DMS153 treated with DMSO at 0.1 percent for 48 hours (cell line): ENCODE results near the gene TRIM14.
"Not testable (repeated sequence)": the region's sequence is repeated elsewhere in the genome, so short reads cannot be mapped to it uniquely, and the experiment has no call there.

Experiments
- DNase-seq: peaks from one replicate; lab custom pipeline; 2025; ENCODE audit not compliant: unreplicated experiment; lab: John Stamatoyannopoulos, UW

Gene TRIM14

DNA sequence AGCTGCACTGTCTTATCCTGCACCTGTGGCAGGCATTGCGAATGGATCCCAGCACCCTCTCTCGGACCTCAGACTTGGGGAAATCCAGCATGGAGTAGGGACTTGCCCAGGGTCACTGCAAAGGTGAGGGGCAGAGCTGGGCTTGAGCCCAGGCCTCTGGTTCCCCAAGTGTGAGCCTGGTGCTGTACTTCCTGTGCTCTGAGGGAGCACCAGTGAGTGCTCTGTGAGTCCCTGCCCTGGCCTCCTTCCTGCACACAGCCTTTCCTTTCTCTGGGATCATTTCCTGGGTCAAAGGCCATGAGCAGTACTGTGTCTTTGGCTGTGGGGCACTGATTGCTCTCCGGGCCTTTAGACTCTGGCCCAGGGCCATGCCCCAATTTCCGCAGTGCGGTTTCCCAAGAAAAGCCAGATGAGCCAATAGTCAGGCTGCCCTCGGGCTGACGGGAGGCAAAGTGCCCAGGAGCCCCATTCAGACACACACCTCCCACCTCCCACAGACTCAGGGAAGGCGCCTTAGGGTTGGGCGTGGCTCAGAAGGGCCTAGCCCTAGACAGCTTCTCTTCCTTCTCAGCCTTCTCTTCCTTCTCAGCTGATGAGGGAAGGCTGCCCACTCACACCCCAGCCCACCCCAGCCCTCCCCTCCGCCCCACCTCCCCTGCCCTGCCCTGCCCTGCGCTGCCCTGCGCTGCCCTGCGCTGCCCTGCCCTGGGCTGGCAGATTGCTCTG, 23.3 kb upstream of the TRIM14 start:
- DNase-seq = no peak

DNA sequence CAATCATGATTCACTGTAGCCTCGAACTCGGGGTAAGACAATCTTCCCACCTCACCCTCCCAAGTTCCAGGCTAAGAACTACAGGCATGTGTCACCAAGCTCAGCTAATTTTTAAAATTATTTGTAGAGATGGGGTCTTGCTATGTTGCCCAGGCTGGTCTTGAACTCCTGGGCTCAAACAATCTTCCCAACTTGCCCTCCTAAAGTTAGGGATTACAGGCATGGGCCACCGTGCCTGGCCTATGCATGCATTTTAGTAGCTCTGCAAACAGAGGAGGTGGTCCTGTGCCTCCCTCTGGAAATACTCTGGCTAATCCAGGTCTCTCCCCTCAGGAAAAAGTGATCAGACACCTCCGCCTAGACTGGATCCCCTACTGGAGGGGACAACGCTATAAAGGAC, 21.5 kb upstream of the TRIM14 start:
- no peak for DNase-seq

DNA sequence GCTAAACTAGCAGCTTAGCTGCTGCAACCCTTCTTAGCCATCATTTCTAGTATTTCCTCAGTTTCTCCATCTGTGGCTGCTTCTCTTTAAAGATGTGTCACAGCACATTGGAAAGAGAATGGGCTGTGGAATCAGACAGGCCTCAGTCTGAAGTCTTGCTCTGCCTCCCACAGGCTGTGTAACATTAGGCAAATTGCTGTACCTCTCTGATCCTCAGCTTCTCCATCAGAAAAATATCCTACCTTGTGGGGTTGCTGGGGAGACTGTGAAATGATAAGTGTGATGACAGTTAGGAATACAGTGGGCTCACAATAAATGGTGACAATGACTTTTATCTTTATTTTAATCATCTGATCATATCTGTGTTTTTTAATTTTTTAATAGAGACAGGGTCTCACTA, 17.5 kb upstream of the TRIM14 start:
- DNase-seq = no peak

DNA sequence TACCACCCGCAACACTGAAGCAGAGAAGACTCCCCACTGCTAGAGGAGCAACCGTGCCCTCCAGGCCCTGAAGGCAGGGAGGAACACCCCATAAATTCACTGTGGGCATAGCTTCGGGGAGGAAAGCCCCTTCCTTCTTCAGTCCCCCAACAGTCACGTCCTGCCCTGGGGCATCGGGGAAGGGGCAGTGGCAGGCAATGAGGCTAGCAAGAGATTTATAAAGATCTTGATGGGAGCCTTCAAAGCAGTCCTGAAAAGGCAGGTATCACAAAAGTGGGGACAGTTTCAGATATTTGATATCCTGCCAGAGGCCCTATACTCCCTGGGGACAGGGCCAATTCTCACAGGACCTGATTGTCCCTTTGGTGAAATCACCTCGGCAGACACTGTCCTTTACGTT, 16.9 kb upstream of the TRIM14 start:
- DNase-seq = no peak

DNA sequence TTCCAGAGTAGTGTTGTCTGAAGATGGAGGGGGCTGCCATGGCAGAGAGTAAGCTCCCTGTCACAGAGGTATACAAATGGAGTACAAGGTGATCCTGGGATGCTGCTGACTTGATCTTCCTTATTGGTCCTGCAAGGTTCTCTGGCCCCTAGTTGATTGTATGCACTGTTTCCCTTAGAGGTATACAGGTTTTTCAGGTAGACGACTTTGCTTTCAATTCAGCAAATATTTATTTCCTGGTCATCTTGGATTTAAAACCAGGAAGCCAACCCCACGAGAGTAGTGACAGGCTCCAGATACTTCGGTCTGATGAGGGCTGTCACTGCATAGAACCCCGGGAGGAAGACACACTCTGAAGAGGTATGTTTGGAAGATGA, 16.5 kb upstream of the TRIM14 start:
- no peak for DNase-seq

DNA sequence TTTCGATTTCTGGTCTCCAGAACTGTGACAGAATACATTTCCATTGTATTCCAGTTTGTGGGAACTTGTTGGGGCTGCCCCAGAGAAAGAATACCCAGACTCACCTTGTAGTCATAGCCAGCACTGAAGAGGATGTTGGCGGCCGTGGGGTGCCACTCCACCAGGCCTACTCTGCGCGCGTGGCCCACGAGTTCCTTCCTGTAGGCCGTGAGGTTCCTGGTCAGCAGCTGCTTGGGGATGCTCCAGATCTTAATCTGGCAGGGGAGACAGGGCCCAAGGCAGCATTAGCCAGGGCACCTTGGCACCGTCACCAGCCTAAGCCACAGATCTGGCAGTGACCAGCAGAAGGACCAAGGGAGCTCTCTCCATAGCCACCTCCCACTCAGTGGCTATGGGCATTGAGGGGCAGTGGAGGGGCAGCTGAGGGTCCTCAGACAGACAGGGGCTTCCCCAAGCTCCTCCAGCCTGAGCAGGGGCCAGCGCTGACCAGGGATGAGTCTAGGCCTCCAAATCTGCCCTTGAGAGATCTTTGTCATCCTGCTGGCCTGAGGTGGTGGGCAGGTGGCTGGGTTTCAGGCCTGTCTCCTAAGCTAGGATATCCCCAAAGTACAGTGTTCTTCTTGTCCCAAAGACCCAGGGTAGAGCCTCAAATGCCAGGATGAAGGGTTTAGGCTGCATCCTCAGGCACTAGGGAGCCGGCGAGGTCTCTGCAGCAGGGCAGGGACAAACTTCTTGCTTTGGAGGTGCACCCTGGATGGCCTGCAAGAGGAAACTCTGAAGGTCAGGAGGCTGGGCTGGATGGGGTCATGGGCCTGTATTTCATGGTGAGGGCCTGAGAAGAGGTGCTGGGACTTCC, 15.9 kb upstream of the TRIM14 start:
- DNase-seq = no peak

DNA sequence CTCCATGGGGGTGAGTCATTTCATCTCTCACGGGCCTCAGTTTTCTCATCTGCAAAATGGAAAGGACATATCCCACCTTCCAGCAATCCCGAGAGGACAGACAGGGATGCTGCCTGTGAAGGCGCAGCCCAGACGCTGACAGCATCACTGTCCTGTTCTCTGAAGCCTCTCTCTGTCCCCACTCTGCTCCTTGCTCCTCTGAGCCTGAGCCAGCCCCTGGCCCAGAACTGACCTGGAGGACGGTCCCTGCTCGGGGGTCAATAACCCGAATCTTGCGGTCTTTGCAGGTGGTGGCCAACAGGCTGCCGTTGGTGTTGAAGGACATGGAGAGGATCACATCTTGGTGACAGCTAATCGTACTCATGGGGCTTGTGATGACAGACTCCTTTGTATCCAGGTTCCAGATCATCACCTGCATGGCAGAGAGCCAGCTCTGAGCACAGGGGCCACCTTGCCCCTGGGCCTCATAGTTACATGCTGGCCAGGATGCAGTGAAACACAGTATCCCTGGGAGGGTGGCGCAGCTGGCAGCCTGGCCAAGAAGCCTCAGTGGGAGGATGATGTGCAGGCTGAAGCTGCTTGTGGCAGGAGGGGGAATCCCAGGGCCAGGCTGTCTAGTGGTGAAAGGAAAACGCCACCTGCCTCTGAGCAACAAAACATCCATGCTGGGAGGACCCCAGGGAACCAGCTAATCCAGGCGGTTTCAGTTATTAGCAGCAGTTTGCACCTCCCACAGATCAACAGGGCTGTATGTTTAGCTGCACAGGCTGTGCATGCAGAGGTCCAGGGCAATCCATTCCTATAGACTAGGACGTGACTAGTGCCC, 14.0 kb upstream of the TRIM14 start:
- DNase-seq = peak; percentile 62

DNA sequence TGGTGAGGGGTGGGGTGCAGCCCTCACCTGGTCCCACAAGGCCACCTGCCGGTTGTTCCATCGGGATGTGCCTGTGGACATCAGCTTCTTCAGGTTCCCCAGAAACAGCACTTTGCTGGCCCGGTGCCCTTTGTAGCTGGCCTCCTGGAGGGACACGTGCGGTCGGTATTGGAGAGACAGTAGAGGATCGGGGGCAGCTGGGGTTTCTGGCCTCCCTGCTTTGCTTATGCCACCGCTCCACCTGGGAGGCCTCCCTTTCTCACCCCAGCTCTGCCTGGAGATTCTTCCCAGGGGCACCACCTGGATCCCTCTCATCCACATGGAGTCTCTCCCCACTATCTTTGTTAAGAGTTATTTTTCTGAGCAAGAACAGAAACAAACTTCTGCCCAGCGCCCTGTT, 13.1 kb upstream of the TRIM14 start:
- DNase-seq = no peak

DNA sequence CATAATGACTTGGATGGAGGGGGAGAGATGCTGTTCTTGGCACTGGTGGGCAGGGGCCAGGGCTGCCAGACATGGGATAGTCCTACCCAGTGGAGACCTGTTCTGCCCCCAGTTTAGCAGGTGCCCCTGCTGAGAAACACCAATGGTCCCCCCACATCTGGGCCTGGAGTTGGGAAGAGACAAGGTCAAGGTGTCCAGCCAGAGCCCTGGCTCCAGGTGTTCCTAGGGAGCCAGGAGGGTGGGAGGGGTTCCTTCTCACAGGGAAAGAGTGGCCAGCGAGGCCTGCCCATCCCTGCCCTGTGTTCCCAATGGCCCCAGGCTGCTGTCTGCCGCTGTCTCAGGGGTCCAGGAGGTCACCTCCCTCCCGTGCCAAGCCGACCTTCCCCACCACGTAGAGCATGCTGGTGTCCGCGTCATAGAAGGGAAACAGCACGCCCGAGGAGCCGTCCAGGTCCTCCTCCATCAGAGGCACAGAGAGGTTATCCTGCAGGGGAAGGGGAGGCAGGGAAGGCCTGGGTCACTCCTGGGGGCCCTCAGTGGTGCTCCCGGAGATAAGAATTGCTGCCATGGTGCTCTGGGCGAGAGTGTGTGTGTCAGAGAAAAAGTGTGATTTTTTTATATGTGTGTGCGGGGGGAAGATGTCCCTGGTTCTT, 11.7 kb upstream of the TRIM14 start:
- no peak for DNase-seq

DNA sequence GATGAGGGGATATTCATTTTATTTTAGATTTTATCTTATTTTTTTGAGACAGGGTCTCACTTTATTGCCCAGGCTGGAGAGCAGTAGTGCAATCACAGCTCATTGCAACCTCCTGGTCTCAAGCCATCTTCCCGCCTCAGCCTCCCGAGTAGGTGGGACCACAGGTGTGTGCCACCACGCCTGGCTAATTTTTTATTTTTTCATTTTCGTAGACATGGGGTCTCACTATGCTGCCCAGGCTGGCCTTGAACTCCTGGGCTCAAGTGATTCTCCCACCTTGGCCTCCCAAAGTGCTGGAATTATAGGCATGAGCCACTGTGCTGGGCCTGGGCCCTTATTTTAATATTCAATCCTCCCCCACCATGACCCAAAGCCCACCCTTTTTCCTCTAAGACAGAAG, 11.0 kb upstream of the TRIM14 start:
- DNase-seq = not testable (repeated sequence)

DNA sequence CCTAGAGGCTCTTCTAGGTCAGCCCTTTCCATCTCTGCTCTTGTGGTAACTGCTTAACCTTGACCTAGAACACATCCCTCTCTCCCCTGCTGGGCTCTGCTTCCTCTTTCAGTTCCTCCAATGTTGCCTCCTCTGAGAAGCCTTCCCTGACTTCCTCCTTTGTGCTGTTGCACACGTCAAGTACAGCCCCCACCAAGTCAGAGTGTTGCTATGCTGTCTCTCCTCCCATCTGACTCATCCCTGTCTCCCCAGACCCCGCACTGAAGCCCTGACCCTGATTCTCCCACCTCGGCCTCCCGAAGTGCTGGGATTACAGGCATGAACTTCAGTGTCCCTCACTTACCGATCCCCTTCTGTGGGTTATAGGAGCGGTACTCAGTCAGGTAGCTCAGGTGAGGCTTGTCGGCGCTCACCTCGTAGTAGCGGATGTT, 10.4 kb upstream of the TRIM14 start:
- no peak for DNase-seq

DNA sequence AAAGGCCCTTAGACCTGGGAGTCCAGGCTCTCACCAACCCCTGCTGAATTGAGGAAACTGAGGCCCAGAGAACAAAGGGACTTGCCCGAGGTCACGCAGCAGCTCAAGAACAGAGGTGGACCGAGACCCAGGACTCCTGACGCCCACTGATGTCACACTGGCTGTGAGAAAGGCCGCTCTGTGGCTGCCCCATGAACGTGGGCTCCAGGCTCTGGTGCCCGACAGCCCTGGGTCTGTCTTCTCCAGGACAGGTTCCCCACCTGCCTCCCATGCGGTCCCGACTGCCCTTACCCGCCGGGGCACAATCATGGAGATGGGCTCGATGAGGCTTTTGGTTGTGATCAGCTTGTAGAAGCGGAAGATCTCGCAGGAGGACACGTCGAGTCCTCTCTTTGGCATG, 9.3 kb upstream of the TRIM14 start:
- no peak for DNase-seq

DNA sequence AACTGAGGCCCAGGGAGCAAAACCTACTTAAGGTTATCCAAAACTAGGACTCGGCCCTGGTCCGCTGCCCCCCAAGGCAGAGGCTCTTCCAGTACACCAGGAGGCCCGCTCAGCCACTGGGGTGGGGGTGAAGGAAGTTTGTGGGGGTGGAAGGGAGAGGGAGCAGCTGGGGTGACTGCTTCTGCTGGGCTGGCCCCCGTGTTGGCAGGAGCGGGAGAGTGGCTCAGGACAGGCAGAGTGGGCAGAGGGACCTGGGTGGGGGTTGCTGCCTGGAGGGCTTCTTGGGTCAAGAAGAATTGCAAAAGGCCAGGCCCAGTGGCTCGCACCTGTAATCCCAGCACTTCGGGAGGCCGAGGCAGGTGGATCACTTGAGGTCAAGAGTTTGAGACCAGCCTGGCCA, 8.2 kb upstream of the TRIM14 start:
- no peak for DNase-seq

DNA sequence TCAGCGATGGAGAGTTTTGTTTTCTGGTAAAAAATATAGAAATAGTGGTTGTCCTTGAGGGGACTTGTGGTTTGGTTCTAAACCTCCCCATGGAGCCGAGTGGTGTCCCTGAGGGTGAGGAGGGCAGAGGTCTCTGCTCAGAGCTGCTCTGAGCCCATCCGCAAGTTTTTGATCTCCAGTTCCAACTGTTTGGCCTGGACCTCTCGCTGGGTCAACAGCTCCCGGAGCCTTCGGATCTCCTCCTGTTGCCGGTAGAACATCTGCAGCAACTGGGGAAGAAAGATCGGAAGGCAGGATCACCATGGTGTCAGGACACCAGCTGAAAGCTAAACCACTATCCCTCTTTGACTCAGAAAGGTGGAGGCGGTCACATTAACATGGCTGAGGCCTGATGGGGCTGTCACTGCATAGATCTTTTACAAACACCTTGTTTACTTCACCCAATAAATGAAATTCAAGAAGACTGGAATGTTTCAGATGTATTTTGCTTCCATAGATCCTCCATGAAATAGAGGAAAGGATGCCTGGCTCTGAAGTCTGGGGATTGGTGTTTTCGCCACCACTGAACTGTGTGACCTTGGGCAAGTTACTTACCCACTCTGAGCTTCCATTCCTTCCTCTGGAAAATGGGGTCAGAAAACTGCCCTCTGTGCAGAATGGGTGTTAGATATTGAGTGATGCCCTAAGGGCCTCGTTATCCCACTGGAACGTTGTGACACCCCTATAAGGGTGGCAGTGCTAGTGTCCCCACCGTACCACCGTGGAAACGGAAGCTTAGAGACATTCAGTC, 5.8 kb upstream of the TRIM14 start:
- no peak for DNase-seq

DNA sequence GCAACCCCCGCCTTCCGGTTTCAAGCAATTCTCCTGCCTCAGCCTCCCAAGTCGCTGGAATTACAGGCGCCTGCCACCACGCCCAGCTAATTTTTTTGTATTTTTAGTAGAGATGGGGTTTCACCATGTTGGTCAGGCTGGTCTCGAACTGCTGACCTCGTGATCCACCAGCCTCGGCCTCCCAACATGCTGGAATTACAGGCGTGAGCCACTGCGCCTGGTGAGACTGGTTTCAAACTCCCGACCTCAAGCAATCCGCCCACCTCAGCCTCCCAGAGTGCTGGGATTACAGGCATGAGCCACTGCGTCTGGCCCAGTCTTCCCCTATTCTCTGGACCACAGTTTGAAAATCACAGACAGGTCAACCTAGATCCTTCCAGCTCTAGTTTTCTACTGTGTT, 5.1 kb upstream of the TRIM14 start:
- DNase-seq = not testable (repeated sequence)

DNA sequence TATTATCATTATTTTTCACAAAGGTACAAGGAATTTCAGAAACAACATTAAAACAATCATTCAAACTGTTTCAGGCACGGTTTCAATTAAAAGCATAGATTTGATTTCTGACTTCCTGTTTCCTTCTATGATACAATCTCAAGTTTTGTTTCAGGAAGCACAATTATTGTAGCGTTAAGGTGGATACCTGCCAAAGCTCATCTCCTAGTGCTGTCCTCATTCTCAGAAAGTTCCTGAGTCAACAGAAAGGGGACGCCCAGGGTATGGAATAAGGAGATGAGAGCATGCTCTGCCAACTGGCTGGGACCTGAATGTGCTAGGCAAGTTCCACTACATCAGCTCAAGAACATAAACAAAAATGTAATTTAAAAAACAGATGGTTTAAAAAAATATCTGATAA, 2.0 kb upstream of the TRIM14 start:
- peak; percentile 11 for DNase-seq

DNA sequence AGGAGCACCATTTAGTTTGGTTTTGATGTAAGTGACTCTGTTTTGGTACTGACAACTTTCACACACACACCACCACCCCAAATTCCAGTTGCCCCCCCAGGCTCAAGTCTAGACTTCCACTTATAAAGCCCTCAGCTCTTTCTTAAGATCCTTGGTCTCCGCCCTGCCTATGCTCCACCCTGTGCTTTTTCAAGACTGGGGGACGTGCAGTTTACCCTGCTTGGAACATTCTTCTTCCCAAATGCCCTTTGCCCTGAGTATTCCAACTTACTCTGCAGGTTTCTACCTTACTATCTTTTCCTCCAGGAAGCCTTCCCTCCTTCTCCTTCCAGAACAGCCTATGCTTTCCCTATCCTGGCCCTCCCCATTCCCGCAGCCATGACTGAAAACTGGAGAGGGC, 1.5 kb upstream of the TRIM14 start:
- DNase-seq = no peak

DNA sequence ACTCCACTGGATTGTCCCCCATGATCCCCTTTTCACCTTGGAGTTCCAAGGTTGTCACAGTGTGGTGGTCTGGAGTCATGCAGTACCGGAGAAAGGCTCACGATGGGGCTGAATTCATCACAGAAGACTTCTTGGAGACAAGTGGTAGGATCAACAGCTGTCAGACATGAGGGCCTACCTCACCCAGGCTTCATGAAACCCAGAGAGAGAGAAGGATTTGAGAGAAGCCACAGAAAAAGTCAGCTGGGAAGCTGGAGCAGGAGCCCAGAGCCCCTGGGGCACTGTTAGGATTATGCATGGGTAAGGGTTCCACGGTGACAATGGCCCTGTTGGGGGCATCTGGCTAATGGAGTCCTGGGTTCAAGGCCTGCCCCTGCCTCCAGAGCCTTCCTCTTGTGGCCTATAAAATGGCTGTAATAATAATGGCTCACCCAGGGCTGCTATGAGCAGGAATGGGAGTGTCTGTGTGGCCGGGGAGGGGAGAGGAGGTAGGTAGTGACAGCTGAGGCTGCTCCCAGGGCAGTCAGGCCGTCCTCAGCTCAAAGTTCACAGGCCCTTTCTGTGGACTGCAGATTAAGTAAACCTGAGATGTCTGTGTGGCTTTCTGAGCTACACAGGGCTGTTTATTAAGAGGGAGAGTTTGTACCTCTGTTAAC, 910 bp downstream of the TRIM14 start:
- DNase-seq = no peak

DNA sequence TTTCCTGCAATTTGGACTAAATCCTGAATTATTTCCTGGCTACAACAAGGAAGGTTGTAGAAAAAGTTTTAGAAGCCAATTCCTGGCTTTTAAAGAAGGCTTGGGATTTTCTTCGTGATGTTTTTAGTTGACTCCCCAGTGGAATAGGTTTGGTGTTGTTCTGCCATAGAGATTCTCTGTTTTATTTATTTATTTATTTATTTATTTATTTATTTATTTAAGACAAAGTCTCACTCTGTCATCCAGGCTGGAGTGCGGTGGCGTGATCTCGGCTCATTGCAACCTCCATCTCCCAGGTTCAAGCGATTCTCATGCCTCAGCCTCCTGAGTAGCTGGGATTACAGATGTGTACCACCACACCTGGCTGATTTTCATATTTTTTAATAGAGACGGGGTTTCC, 1.9 kb downstream of the TRIM14 start:
- DNase-seq = not testable (repeated sequence)

DNA sequence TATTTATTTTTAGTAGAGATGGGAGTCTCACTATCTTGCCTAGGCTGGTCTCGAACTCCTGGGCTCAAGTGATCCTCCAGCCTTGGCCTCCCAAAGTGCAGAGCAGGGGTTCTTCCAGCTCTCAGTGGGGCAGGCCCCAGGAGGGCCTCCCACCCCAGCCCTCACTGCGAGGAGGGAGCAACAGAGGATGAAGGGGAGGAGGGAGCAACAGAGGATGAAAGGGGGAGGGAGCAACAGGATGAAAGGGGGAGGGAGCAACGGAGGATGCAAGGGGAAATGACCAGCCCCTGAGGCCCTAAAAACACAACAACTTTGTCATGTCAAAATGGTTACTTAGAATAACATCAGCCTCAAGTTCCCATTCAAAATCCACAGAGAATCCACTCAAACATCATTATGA, 10.0 kb downstream of the TRIM14 start:
- no peak for DNase-seq
